GM12801 (cell line): ENCODE results near the gene CASKIN2.

Experiments
- TF ChIP-seq, protein P1 (sequence below): IDR thresholded peaks from one replicate; pipeline ENCODE4 v1.5.1; 2011; ENCODE audit warnings: control low read depth; ENCODE audit not compliant: insufficient read length; ENCODE audit errors: extremely low read depth

Gene CASKIN2

DNA sequence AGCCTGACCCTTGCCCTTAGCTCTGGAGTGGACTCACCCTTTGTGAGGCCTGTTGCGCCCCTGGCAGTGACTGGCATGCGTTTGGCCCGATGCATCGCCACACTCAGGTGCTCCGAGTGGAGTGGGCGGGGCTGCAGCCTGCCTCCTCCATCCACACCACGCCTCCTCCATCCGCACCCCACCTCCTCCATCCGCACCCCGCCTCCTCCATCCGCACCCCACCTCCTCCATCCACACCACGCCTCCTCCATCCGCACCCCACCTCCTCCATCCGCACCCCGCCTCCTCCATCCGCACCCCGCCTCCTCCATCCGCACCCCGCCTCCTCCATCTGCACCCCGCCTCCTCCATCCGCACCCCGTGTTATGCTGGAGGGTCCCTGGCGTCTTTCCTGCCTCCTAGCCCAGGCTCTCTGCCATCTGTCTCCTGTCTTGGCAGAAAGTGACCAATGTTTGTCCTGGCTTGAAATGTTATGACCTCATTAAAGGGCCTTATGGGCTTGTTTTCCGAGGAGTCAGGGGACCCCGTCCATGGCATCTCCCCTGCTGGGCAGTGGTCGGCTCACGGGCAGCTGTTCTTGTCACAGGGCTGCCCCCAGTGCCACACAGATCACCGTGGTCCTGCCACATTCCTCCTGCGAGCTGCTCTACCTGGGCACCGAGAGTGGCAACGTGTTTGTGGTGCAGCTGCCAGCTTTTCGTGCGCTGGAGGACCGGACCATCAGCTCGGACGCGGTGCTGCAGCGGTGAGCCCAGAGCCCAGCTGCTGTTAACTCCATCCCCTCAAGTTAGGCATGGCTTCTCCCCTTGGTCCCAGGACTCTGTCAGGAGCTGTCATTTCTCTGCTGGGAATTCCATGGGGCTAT lies 43.6 kb upstream of the CASKIN2 start:
- TF ChIP-seq, protein P1, sequence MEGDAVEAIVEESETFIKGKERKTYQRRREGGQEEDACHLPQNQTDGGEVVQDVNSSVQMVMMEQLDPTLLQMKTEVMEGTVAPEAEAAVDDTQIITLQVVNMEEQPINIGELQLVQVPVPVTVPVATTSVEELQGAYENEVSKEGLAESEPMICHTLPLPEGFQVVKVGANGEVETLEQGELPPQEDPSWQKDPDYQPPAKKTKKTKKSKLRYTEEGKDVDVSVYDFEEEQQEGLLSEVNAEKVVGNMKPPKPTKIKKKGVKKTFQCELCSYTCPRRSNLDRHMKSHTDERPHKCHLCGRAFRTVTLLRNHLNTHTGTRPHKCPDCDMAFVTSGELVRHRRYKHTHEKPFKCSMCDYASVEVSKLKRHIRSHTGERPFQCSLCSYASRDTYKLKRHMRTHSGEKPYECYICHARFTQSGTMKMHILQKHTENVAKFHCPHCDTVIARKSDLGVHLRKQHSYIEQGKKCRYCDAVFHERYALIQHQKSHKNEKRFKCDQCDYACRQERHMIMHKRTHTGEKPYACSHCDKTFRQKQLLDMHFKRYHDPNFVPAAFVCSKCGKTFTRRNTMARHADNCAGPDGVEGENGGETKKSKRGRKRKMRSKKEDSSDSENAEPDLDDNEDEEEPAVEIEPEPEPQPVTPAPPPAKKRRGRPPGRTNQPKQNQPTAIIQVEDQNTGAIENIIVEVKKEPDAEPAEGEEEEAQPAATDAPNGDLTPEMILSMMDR = no peak

DNA sequence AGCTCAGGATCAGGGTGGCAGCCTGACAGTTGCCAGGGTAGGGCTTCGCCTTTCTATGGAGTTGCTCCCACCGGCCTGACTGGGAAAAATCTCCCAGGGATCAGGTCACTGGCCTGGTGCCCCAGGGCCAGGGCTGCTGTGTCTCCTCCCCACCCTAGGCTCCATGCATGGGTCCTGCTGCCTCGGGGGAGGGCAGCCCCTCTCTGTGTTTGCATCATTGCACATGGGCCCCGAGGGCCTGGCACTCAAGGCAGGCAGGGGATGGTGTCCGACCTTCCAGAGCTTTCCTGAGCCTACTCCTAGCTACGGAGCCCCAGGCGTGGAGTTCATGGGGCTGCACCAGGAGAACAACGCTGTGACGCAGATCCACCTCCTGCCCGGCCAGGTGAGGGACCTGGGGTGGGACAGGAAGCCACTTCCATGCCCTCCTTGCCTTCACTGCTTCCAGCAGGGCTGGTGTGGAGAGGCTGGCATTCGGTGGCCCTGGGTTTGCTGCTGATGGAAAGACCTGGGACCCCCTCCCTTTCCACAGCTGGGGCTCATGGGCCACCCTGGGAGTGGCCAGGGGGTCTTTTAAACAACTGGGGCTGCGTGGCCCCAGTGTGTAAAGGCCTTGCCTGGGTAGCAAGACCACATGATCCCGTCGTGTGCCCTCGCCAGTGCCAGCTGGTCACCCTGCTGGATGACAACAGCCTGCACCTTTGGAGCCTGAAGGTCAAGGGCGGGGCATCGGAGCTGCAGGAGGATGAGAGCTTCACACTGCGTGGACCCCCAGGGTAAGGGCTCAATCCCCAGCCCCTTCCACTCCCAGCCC lies 42.7 kb upstream of the CASKIN2 start:
- TF ChIP-seq, protein P1 = no peak

DNA sequence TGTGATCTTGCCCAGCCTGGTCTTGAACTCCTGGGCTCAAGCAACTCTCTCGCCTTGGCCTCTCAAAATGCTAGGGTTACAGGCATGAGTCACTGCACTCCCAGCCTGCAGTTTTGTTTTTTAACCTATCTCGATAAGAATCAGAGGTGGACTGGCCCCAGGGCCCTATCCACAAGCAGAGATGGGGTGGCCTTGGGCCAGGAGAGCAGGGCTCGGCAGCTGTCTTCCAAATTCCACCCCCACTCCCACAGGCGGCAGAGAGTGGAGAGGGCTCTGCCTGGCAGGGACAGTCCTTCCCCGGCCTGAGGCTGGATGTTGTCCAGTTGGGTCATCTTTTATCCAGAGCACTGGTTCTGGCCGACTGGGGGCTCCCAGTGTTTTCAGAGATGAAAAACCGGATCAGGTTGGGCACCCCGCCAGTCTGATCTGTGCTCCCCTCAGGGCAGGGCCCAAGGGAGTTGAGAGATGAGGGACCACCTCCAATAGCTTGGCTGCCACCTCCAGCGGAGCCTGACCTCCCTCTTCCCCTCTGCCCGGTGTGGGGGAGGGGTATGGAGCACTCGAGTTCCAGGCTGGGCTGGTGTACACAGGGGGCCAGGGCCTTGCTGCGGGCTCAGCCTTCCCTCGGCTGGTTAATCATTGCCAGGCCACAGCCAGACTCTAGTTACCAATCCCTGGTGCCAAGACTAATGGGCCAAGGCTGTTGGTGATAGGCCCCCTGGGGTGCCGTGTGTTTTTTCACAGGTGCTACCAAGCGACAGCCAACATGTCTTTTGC lies 41.9 kb upstream of the CASKIN2 start:
- TF ChIP-seq, protein P1 = no peak

DNA sequence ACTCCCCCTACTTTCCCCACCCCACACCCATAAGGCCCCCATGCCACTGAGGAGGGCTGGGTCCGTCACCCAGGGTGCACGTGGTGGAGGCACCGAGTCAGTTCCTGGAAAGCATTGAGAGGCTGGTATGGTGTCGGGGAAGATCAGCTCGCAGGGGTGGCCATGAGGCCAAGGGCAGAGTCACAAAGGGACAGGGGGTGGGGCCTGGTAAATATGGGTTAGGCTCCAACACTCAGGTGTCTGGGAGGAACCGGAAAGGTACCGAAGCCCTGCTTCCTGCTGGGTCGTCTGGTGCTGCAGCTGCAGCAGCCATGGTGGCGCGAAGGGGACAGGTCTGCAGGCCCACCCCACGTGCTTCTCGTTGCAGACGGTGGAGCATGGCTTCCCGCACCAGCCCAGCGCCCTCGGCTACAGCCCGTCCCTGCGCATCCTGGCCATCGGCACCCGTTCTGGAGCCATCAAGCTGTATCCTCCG lies 40.4 kb upstream of the CASKIN2 start:
- TF ChIP-seq, protein P1 = no peak

DNA sequence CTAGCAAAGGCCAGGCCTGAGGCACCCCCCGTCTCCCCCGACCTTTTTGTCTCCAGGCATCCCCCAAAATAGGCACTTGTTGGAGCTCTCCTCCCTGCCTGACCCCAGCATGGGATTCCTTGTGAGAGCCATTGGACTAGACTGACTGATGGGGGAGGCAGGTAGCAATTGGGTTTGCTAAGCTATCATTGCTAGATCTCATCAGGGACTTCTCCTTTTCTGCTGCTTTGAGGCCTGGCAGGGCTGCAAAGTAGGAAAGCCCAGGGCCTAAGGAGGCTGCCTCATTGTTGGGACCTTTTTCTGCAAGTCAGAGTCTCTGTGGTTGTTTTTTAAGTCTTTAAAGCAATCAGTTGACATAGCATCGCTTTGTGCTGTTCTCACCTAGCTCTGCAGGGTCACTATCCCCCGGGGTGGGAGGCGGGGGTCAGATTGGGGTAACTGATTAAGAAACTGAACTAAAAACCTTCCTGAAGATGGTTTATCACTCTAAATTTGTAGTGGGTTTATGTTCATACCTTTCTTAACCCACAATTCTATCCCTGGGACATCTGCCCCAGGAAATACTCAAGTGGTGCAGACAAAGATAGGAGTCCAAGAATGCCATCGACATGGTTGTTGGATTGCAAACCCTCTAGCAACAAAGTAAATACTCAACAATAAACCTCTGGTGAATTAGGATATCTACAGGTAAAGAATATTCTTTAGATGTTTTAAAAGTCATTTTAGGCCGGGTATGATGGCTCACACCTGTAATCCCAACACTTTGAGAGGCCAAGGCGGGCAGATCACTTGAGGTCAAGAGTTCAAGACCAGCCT lies 38.2 kb upstream of the CASKIN2 start:
- TF ChIP-seq, protein P1 = no peak

DNA sequence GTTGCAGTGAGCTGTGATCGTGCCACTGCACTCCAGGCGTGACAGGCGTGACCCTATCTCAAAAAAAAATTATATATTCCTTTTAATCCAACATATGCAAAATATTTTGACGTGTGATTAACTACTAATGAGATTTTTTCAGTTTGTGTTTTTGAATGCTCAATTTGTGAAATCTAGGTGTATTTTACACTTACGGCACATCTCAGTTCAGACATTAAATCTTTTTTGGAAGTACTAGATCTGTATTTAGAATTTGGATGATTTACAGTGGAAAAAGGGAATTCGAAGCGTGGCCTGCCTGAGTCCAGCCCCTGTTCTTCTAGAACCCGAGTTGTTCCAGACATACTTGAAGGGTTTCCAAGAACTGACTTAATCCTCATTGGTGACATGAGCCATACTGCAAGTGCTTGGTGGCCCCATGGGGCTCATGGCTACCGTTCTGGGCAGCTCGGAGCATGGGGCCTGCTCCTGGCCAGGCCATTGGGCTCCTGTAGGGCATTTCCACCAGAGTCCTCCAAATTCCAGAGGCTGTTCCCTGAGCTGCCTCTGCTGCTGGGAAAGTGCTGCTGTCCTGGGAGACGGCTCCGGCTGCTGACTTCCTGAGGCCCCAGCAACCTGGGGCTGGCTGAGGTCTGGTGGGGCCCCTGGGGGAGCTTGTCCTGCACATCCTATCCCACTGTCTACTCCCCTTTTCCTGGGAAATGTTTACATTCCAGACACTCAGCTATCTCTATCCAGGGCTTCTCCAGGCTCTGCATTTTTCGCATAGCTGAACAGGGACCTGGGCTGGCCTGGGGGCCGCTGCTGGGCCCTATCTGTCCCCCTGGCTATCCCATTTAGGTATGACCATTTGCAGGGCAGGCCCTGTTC lies 37.3 kb upstream of the CASKIN2 start:
- TF ChIP-seq, protein P1 = no peak
